Lower lobe of right lung (tissue), 2 donors: ENCODE results near the gene ZNF688. TPM values are rescaled to one million over a fixed set of nuclear protein-coding genes. Genes with fewer than 3 reads are reported as not detected.

ENCODE experiments used
- ATAC-seq, 2 donors: fragments of 200-7000 bp; cut with Tn5 transposase; one replicate each; pipeline ENCODE4 v1.9.1; 2020 to 2022; ENCODE audit warnings: mild to moderate bottlenecking in 2 of 2, moderate library complexity in 2 of 2
- DNase-seq: peaks from one replicate; pipeline ENCODE4 v3.0.0-alpha.2; 2020
- H3K27ac ChIP-seq: fragments of 200-600 bp; one replicate; pipeline ENCODE4 v1.8.0; 2022
- H3K27me3 ChIP-seq: fragments of 200-600 bp; one replicate; pipeline ENCODE4 v1.8.0; 2022; ENCODE audit warnings: low read depth
- H3K36me3 ChIP-seq: fragments of 200-600 bp; one replicate; pipeline ENCODE4 v1.8.0; 2022; ENCODE audit warnings: mild to moderate bottlenecking
- H3K4me1 ChIP-seq: fragments of 200-600 bp; one replicate; pipeline ENCODE4 v1.8.0; 2022
- H3K4me3 ChIP-seq: fragments of 200-600 bp; one replicate; pipeline ENCODE4 v1.8.0; 2022; ENCODE audit warnings: mild to moderate bottlenecking
- H3K9me3 ChIP-seq: fragments of 200-600 bp; one replicate; pipeline ENCODE4 v1.8.0; 2022
- intact Hi-C: fragments of 100-400 bp; cut with DNase I; formaldehyde crosslinking; loops from one replicate; pipeline ENCODE4 v1.11.0; 2022
- total RNA-seq: library from RNA; stranded (reverse); fragmentation: NEBNext Ultra II Directional; extraction: Animal tissue kit (Norgen Biotek cat#: 25700); gene quantifications from one replicate; pipeline ENCODE4 v1.2.1, GENCODE V29; 2021
- TF ChIP-seq, protein P1 (sequence below): fragments of 200-600 bp; IDR thresholded peaks from one replicate; pipeline ENCODE4 v1.8.0; 2022; ENCODE audit warnings: antibody characterized with exemption, mild to moderate bottlenecking
- donor health status: DM: no; HTN: yes; CAD: no; lungs with severe emphysema.

ZNF688 gene
- total RNA-seq, 1 donor from 2014 or later: 13.5 TPM

GRCh38 chr16:30557957-30558788 is 13.3 kb downstream of the ZNF688 start, which contains the start of gene ZNF764:
Gene ZNF764, minus strand, starts transcription at chr16:30558374. Its CDS starts 192 bp downstream, at chr16:30558182.
- ATAC-seq: peak; percentile 97 to 98
- H3K4me1 ChIP-seq: peaks cover 31% of the 10 kb centered on the region
- intact Hi-C loops: no loop called here

DNA sequence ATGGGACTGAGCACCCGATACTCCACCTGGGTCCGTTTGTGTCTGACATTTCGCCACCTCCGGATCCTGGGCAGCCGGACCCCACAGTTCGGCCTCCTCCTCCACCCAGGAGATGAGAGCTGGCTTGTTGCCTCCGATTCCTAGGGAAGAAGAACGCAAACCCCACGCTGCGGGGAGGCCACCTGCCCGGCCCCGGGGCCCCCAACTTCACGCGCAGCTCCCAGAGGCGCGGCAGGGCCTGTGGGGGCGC is 13.9 kb downstream of the ZNF688 start:
- Histone ChIP-seq H3K27ac (peak overlapping the region; percentile 98), H3K36me3 (peaks cover 36% of the 10 kb centered on the region), H3K4me1 (peaks cover 37% of the 10 kb centered on the region), H3K9me3 (no peaks in the 10 kb centered on the region), H3K4me3 (peak overlapping the region; percentile 92), H3K27me3 (no peaks in the 10 kb centered on the region)
- DNase-seq: no peak
- intact Hi-C loops: no loop called here
- TF ChIP-seq, protein P1, sequence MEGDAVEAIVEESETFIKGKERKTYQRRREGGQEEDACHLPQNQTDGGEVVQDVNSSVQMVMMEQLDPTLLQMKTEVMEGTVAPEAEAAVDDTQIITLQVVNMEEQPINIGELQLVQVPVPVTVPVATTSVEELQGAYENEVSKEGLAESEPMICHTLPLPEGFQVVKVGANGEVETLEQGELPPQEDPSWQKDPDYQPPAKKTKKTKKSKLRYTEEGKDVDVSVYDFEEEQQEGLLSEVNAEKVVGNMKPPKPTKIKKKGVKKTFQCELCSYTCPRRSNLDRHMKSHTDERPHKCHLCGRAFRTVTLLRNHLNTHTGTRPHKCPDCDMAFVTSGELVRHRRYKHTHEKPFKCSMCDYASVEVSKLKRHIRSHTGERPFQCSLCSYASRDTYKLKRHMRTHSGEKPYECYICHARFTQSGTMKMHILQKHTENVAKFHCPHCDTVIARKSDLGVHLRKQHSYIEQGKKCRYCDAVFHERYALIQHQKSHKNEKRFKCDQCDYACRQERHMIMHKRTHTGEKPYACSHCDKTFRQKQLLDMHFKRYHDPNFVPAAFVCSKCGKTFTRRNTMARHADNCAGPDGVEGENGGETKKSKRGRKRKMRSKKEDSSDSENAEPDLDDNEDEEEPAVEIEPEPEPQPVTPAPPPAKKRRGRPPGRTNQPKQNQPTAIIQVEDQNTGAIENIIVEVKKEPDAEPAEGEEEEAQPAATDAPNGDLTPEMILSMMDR: no peak
- ATAC-seq: no peak

More at GRCh38 chr16:30557957-30558788, 13.3 kb downstream of the ZNF688 start, which contains the start of gene ZNF764:
- TF ChIP-seq, protein P1: no peak
- DNase-seq: peak; percentile 99
- H3K9me3 ChIP-seq: no peaks in the 10 kb centered on the region
- H3K27me3 ChIP-seq: no peaks in the 10 kb centered on the region
- peak within 1 kb of the TSS; percentile 92 for H3K4me3 ChIP-seq
- peak within 1 kb of the TSS; percentile 98 for H3K27ac ChIP-seq
- peaks cover 35% of the 10 kb centered on the region for H3K36me3 ChIP-seq

GRCh38 chr16:30556125-30556473 is 15.4 kb downstream of the ZNF688 start:
- peaks cover 39% of the 10 kb centered on the region for H3K4me1 ChIP-seq
- H3K27me3 ChIP-seq: no peaks in the 10 kb centered on the region
- ATAC-seq (no peak), DNase-seq (no peak)
- intact Hi-C loops: no loop called here
- H3K36me3 ChIP-seq: peaks cover 36% of the 10 kb centered on the region
- no peak overlapping the region for H3K27ac ChIP-seq
- TF ChIP-seq, protein P1: no peak
- H3K4me3 ChIP-seq: no peak overlapping the region
- H3K9me3 ChIP-seq: no peaks in the 10 kb centered on the region

- no peak overlapping the region for H3K4me3 ChIP-seq
- ATAC-seq (no peak), DNase-seq (no peak)
- no peak overlapping the region for H3K27ac ChIP-seq
- no peaks in the 10 kb centered on the region for H3K27me3 ChIP-seq
- TF ChIP-seq, protein P1: no peak
- H3K4me1 ChIP-seq: peaks cover 38% of the 10 kb centered on the region
- intact Hi-C loops: no loop called here
- no peaks in the 10 kb centered on the region for H3K9me3 ChIP-seq
- peaks cover 36% of the 10 kb centered on the region for H3K36me3 ChIP-seq
These were observed 16.0 kb downstream of the ZNF688 start for GRCh38 chr16:30555315-30556124.

- Histone ChIP-seq H3K4me1 (peaks cover 38% of the 10 kb centered on the region), H3K27ac (no peak overlapping the region), H3K4me3 (no peak overlapping the region), H3K9me3 (no peaks in the 10 kb centered on the region), H3K27me3 (no peaks in the 10 kb centered on the region), H3K36me3 (peaks cover 36% of the 10 kb centered on the region)
- TF ChIP-seq, protein P1: no peak
- intact Hi-C loops: no loop called here
- DNase-seq (no peak), ATAC-seq (no peak)
These were observed 16.8 kb downstream of the ZNF688 start for GRCh38 chr16:30554557-30555314.
